Erythroblast (primary cell): ENCODE results near the gene CREB5.

ENCODE experiments used
- GATA1 ChIP-seq: IDR thresholded peaks from 2 replicates; pipeline ENCODE4 v1.6.1; 2011; ENCODE audit warnings: low read depth, mild to moderate bottlenecking, control low read depth, low read length, moderate library complexity
- POLR2A ChIP-seq: IDR thresholded peaks from 2 replicates; pipeline ENCODE4 v1.6.1; 2011; ENCODE audit warnings: mild to moderate bottlenecking, low read length

DNA sequence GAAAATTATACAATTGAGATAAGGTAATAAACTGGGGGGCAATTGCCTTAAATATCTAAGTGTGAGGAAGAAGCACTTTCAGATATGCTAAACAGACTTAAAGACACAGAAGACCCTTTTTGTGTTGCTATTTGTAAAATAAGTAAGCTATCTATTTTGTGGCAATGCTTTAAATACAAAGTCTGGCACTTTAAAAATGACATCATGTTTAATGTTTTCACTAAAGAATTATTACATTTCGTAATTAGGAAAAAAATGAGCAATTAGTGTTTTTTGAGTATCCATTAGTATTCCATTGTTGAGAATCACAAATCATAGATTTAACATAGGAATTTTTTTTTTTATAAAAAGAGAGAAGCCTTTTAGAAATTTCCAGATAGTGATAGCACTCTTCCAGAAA, 2.1 kb downstream of the CREB5 start:
- TF ChIP-seq POLR2A: no peak
- TF ChIP-seq GATA1: no peak
